Ecto neural progenitor cell (in vitro differentiated cells): ENCODE data around the gene FAM241A.
"Not testable (repeated sequence)": the region's sequence is repeated elsewhere in the genome, so short reads cannot be mapped to it uniquely, and the experiment has no call there.

Experiments
- DNase-seq: peaks from one replicate; pipeline ENCODE4 v3.0.0-alpha.2; 2018; ENCODE audit warnings: low spot score

Gene FAM241A

GRCh38 chr4:112173593-112174558, 28.6 kb downstream of the FAM241A start:
- no peak for DNase-seq

- DNase-seq, result no peak
Measured at GRCh38 chr4:112175840-112176239, 30.6 kb downstream of the FAM241A start.

GRCh38 chr4:112176596-112176995, 31.3 kb downstream of the FAM241A start:
- DNase-seq, result no peak

GRCh38 chr4:112178741-112179140, 33.5 kb downstream of the FAM241A start:
- DNase-seq, result not testable (repeated sequence)

- DNase-seq, result no peak
Measured at GRCh38 chr4:112181358-112182000, 36.2 kb downstream of the FAM241A start.

- DNase-seq, result no peak
Measured at GRCh38 chr4:112182604-112183003, 37.4 kb downstream of the FAM241A start.

- no peak for DNase-seq
Measured at GRCh38 chr4:112183252-112183651, 38.0 kb downstream of the FAM241A start.

GRCh38 chr4:112184438-112184837, 39.2 kb downstream of the FAM241A start:
- no peak for DNase-seq

GRCh38 chr4:112185334-112185733, 40.1 kb downstream of the FAM241A start:
- DNase-seq, result no peak

GRCh38 chr4:112185740-112186670, 40.8 kb downstream of the FAM241A start:
- no peak for DNase-seq

- DNase-seq, result no peak
Measured at GRCh38 chr4:112189754-112190153, 44.5 kb downstream of the FAM241A start.

- DNase-seq, result no peak
Measured at GRCh38 chr4:112190684-112191083, 45.4 kb downstream of the FAM241A start.

GRCh38 chr4:112196461-112196860, 51.2 kb downstream of the FAM241A start:
- no peak for DNase-seq

GRCh38 chr4:112199041-112199440, 53.8 kb downstream of the FAM241A start:
- DNase-seq, result no peak

- DNase-seq, result no peak
Measured at GRCh38 chr4:112201915-112202505, 56.8 kb downstream of the FAM241A start.

GRCh38 chr4:112203593-112203992, 58.3 kb downstream of the FAM241A start:
- DNase-seq, result no peak

GRCh38 chr4:112206431-112206830, 61.2 kb downstream of the FAM241A start:
- no peak for DNase-seq

GRCh38 chr4:112208137-112209095, 63.2 kb downstream of the FAM241A start:
- DNase-seq, result not testable (repeated sequence)

GRCh38 chr4:112210777-112211176, 65.5 kb downstream of the FAM241A start:
- DNase-seq, result no peak

GRCh38 chr4:112213091-112213490, 67.8 kb downstream of the FAM241A start:
- no peak for DNase-seq

- DNase-seq, result no peak
Measured at GRCh38 chr4:112213856-112214255, 68.6 kb downstream of the FAM241A start.
